BE2C (cell line): ENCODE measurements around the gene OR2AE1.

Experiments
- DNase-seq: peaks from one replicate; pipeline ENCODE4 v3.0.0-alpha.2; 2020
- H3K27me3 ChIP-seq: fragments of 250-450 bp; sonication (Bioruptor Pico); 2 replicates; pipeline ENCODE4 v1.5.1; 2020; ENCODE audit warnings: mild to moderate bottlenecking
- H3K36me3 ChIP-seq: fragments of 250-450 bp; sonication (Bioruptor Pico); 2 replicates; pipeline ENCODE4 v1.5.1; 2020; ENCODE audit warnings: mild to moderate bottlenecking
- H3K4me1 ChIP-seq: fragments of 250-450 bp; sonication (Bioruptor Pico); 2 replicates; pipeline ENCODE4 v1.5.1; 2020
- H3K4me3 ChIP-seq: 2 replicates; pipeline ENCODE4 v1.5.1; 2011; ENCODE audit warnings: low read depth, low read length
- H3K9me3 ChIP-seq: fragments of 250-450 bp; sonication (Bioruptor Pico); 2 replicates; pipeline ENCODE4 v1.5.1; 2020
- TF ChIP-seq, protein P1 (sequence below): IDR thresholded peaks from 2 replicates; pipeline ENCODE4 v1.5.1; 2012; ENCODE audit warnings: mild to moderate bottlenecking, low read depth, low read length

Gene OR2AE1

DNA sequence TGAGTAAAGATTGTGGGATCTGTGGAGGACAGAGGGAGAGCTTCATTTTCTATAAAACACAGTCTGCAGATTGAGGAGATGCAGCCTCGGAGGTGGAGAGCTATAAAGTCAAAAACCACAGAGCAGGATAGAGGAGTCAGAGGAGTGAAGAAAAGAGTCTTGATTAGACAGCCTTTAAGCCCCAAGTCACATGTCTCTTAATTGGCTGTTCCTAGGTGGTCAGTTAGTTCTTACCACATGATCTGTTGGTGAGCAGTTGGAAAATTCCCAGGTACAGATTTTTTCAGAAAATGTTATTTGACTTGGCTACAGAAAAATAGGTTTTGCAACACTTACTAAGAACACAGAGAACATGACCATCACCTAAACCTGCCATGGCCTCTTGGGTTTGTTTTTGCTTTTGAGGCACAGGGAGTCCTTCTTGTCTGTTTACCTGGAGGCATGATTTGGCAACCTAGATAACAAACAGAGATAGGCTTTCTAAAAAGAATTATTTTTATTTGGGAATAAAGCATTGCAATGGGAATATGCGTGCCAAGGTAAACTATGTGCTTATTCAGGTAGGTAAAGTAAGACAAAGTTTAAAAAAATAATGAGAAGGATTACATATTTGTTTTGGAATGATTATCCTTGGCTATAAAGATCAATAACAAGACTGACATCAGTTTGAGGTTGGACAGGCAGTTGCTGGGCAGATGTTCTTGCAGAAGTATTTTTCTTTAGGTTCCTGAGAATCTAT, 49.6 kb downstream of the OR2AE1 start:
- TF ChIP-seq, protein P1, sequence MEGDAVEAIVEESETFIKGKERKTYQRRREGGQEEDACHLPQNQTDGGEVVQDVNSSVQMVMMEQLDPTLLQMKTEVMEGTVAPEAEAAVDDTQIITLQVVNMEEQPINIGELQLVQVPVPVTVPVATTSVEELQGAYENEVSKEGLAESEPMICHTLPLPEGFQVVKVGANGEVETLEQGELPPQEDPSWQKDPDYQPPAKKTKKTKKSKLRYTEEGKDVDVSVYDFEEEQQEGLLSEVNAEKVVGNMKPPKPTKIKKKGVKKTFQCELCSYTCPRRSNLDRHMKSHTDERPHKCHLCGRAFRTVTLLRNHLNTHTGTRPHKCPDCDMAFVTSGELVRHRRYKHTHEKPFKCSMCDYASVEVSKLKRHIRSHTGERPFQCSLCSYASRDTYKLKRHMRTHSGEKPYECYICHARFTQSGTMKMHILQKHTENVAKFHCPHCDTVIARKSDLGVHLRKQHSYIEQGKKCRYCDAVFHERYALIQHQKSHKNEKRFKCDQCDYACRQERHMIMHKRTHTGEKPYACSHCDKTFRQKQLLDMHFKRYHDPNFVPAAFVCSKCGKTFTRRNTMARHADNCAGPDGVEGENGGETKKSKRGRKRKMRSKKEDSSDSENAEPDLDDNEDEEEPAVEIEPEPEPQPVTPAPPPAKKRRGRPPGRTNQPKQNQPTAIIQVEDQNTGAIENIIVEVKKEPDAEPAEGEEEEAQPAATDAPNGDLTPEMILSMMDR: no peak
- Histone ChIP-seq H3K27me3 (peaks cover 10% of the 10 kb centered on the region), H3K4me3 (no peak overlapping the region), H3K9me3 (no peaks in the 10 kb centered on the region), H3K4me1 (no peaks in the 10 kb centered on the region), H3K36me3 (no peaks in the 10 kb centered on the region)
- DNase-seq: no peak
